ENCODE data around the gene HDDC2. TPM values are rescaled to one million over a fixed set of nuclear protein-coding genes. Genes with fewer than 3 reads are reported as not detected.
A peak's percentile ranks its signal among the peaks of the same experiment; 100 is the strongest.

HDDC2 gene
- total and polyA plus RNA-seq, 3 donors from 2014 or later, result 61.3 to 112 (median 89.6) TPM

- 70 to 89% methylated on average over 1 of the region's 1 CpG for WGBS, 2 donors
- no peaks in the 10 kb centered on the region for H3K27me3 ChIP-seq
- H3K36me3 ChIP-seq (ENCODE audit: low read depth, missing control alignments), result no peaks in the 10 kb centered on the region
- H3K27ac ChIP-seq, result no peak overlapping the region
- no peak for DNase-seq
- no peak overlapping the region for H3K4me3 ChIP-seq
- H3K9me3 ChIP-seq, result no peaks in the 10 kb centered on the region
- intact Hi-C loops (cut with DNase I; ENCODE audit: low total_unique reads), result no loop called here
- peaks cover 9% of the 10 kb centered on the region for H3K4me1 ChIP-seq
- no peak for TF ChIP-seq POLR2A (IDR thresholded peaks at IDR 0.05)
- TF ChIP-seq, protein P1, sequence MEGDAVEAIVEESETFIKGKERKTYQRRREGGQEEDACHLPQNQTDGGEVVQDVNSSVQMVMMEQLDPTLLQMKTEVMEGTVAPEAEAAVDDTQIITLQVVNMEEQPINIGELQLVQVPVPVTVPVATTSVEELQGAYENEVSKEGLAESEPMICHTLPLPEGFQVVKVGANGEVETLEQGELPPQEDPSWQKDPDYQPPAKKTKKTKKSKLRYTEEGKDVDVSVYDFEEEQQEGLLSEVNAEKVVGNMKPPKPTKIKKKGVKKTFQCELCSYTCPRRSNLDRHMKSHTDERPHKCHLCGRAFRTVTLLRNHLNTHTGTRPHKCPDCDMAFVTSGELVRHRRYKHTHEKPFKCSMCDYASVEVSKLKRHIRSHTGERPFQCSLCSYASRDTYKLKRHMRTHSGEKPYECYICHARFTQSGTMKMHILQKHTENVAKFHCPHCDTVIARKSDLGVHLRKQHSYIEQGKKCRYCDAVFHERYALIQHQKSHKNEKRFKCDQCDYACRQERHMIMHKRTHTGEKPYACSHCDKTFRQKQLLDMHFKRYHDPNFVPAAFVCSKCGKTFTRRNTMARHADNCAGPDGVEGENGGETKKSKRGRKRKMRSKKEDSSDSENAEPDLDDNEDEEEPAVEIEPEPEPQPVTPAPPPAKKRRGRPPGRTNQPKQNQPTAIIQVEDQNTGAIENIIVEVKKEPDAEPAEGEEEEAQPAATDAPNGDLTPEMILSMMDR (IDR thresholded peaks at IDR 0.05), result no peak
These were observed 1.7 kb upstream of the HDDC2 start for GRCh38 chr6:125303512-125303854.

DNA sequence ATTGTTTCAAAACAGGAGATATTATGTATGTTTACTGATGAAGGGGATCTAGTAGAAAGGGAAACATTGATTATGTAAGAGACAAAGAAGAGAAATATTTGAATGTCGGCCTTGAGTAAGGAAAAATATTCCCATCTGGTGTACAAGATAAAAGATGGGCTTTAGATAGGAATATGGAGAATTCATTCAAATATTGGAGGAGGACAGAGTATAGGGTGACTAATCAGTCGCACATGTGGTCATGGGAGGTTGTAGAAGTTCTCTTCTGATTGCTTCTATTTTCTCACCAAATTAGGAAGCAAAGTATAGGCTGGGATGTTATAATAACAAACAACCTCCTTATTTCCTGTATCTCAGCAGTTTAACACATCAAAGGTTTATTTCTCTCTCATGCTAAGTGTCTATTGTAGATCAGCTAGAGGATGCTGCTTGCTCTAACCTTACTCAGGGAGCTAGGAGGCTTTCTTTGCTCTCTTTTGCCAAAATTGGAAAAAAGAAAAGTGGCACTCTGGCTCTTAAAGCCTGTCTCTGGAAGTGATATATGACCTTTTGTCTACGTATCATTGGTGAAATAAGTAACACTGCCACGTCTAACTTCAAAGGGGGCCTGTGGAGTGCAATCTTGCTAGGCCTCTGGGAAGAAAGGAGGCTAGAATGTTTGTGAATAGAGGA lies 1.2 kb upstream of the HDDC2 start:
- intact Hi-C loops (cut with DNase I; ENCODE audit: low total_unique reads), result no loop called here
- H3K36me3 ChIP-seq (ENCODE audit: low read depth, missing control alignments), result no peaks in the 10 kb centered on the region
- H3K4me1 ChIP-seq, result peaks cover 9% of the 10 kb centered on the region
- DNase-seq, result no peak
- H3K9me3 ChIP-seq, result no peaks in the 10 kb centered on the region
- H3K27ac ChIP-seq, result no peak overlapping the region
- H3K4me3 ChIP-seq, result no peak overlapping the region
- TF ChIP-seq, protein P1 (IDR thresholded peaks at IDR 0.05), result no peak
- no peak for TF ChIP-seq POLR2A (IDR thresholded peaks at IDR 0.05)
- 71 to 76% methylated on average over 4 of the region's 4 CpGs for WGBS, 2 donors
- H3K27me3 ChIP-seq, result no peaks in the 10 kb centered on the region

DNA sequence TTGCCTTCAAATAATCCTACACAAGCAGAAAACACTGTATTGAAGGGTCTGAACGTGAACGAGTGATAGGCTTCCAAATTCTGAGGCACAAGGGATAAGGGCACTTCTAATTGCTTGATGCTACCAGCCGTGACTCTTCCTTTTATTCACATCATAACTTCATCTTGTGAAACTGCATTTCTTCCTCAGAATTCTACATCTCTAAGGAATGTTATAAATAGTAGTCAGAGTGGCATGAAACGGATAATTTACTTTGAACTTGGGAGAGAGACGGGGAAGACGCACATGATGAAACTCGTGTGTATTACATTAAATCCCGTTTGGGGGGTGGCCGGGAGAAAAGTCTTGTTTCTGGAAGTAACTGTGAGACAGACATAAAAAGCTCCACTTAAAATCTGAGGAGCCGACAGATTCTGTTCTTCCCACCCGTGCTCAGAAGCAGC lies 754 bp downstream of the HDDC2 start:
- Histone ChIP-seq H3K9me3 (no peaks in the 10 kb centered on the region), H3K36me3 (ENCODE audit: low read depth, missing control alignments) (no peaks in the 10 kb centered on the region), H3K4me1 (peaks cover 9% of the 10 kb centered on the region), H3K4me3 (peak overlapping the region; percentile 83 to 91), H3K27me3 (no peaks in the 10 kb centered on the region), H3K27ac (peak overlapping the region; percentile 93 to 94)
- WGBS, 2 donors, result 0 to 3% methylated on average over 11 of the region's 11 CpGs
- DNase-seq, result peak; percentile 35
- TF ChIP-seq, protein P1 (IDR thresholded peaks at IDR 0.05), result no peak
- no peak for TF ChIP-seq POLR2A (IDR thresholded peaks at IDR 0.05)
- intact Hi-C loops (cut with DNase I; ENCODE audit: low total_unique reads), result no loop called here

DNA sequence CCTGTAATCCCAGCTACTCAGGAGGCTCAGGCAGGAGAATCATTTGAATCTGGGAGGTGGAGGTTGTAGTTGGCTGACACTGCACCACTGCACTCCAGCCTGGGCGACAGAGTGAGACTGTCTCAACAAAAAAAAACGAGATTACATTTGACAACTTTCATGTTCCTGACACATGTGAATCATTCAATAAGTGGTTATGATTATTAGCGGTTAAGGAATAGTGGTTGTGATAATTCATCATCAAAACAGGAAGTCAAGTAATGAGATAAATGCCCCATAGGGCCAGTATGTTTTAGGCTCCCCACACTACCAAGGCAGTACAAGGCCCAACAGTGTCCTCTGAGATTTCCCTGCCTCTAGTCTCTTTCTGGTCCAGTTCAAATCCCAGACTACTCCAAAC lies 2.5 kb downstream of the HDDC2 start:
- intact Hi-C loops (cut with DNase I; ENCODE audit: low total_unique reads), result no loop called here
- H3K36me3 ChIP-seq (ENCODE audit: low read depth, missing control alignments), result no peaks in the 10 kb centered on the region
- peaks cover 9% of the 10 kb centered on the region for H3K4me1 ChIP-seq
- H3K27ac ChIP-seq, result no peak overlapping the region
- 92 to 96% methylated on average over 3 of the region's 3 CpGs for WGBS, 2 donors
- no peaks in the 10 kb centered on the region for H3K27me3 ChIP-seq
- no peak for TF ChIP-seq POLR2A (IDR thresholded peaks at IDR 0.05)
- TF ChIP-seq, protein P1 (IDR thresholded peaks at IDR 0.05), result no peak
- no peaks in the 10 kb centered on the region for H3K9me3 ChIP-seq
- DNase-seq, result no peak
- no peak overlapping the region for H3K4me3 ChIP-seq

GRCh38 chr6:125296471-125296870 lies 5.3 kb downstream of the HDDC2 start:
- Histone ChIP-seq H3K4me3 (no peak overlapping the region), H3K9me3 (no peaks in the 10 kb centered on the region), H3K4me1 (peaks cover 9% of the 10 kb centered on the region), H3K36me3 (ENCODE audit: low read depth, missing control alignments) (no peaks in the 10 kb centered on the region), H3K27ac (no peak overlapping the region), H3K27me3 (no peaks in the 10 kb centered on the region)
- DNase-seq, result no peak
- intact Hi-C loops (cut with DNase I; ENCODE audit: low total_unique reads), result no loop called here
- TF ChIP-seq POLR2A (IDR thresholded peaks at IDR 0.05), result no peak
- TF ChIP-seq, protein P1 (IDR thresholded peaks at IDR 0.05), result no peak
- 90 to 93% methylated on average over 1 of the region's 1 CpG for WGBS, 2 donors

Data from testis (tissue), 3 donors.